Suprapubic skin (tissue), 4 donors: ENCODE measurements around the gene ANO4. TPM values are rescaled to one million over a fixed set of nuclear protein-coding genes. Genes with fewer than 3 reads are reported as not detected.

Source experiments
- DNase-seq, 2 donors: peaks; one replicate each; pipeline ENCODE4 v3.0.0-alpha.2; 2019; ENCODE audit warnings: low spot score in 2 of 2
- H3K27ac ChIP-seq: fragments of 200-600 bp; sonication (generic); one replicate; pipeline ENCODE4 v1.5.1; 2019
- H3K27me3 ChIP-seq: fragments of 200-600 bp; sonication (generic); one replicate; pipeline ENCODE4 v1.5.1; 2019
- H3K36me3 ChIP-seq: fragments of 200-600 bp; sonication (generic); one replicate; pipeline ENCODE4 v1.5.1; 2019
- H3K4me1 ChIP-seq: fragments of 200-600 bp; sonication (generic); one replicate; pipeline ENCODE4 v1.5.1; 2019
- H3K4me3 ChIP-seq: fragments of 200-600 bp; sonication (generic); one replicate; pipeline ENCODE4 v1.5.1; 2019; ENCODE audit warnings: mild to moderate bottlenecking
- H3K9me3 ChIP-seq: fragments of 200-600 bp; sonication (generic); one replicate; pipeline ENCODE4 v1.5.1; 2019
- EP300 ChIP-seq: sonication (generic); formaldehyde crosslinking; IDR thresholded peaks from one replicate; pipeline ENCODE4 v1.6.1; 2017; ENCODE audit warnings: antibody characterized with exemption
- POLR2A ChIP-seq, 2 donors: fragments of 450-650 bp; IDR thresholded peaks; one replicate each; pipeline ENCODE4 v1.6.1; 2017; ENCODE audit warnings: antibody characterized with exemption in 2 of 2, mild to moderate bottlenecking in 2 of 2, moderate library complexity in 2 of 2
- POLR2AphosphoS5 ChIP-seq, 3 donors: sonication (generic); formaldehyde crosslinking; IDR thresholded peaks; one replicate each; pipeline ENCODE4 v1.6.1; 2017; ENCODE audit warnings: antibody characterized with exemption in 3 of 3
- whole genome bisulfite sequencing: methylation state at CpG from one replicate; pipeline ENCODE4 v1.1.5; 2018; 5-methylcytosine and 5-hydroxymethylcytosine counted together
- total RNA-seq, 4 donors: library from RNA; depleted of rRNA; stranded (reverse); fragments of >200 nt; gene quantifications; one replicate each; pipeline ENCODE4 v1.1.0, GENCODE V29; 2016
- TF ChIP-seq, protein P1 (sequence below), 2 donors: fragments of 200-600 bp in 1 of 2; fragments of 450-650 bp in 1 of 2; sonication (generic) in 1 of 2; IDR thresholded peaks; one replicate each; pipeline ENCODE4 v1.5.1; 2016 to 2019; ENCODE audit warnings: antibody characterized with exemption in 2 of 2, mild to moderate bottlenecking in 1 of 2, moderate library complexity in 1 of 2

The ANO4 gene
- total RNA-seq, 4 donors from 2014 or later = 0.30 to 1.2 TPM; not detected in 2

DNA sequence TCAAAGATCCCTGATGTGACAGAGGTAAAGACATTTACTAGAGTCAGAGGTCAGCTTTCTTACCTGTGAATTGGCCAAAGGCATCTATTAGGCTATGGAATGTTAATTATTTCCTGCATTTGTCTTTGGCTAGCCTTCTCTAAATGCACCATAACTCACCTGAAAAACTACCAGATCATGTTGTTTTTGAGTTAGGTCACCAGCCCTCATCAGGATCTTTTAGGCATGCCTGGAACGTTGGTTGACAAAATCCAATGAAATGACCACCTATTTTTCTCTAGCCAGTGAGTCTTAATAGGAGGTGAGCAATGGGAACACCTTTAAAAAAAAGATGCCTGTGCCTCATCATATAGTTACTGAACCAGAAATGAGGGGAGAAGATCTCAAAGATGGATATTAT is 46.2 kb downstream of the ANO4 start:
- Histone ChIP-seq H3K4me1 (no peaks in the 10 kb centered on the region), H3K4me3 (no peak overlapping the region), H3K27ac (no peak overlapping the region), H3K27me3 (no peaks in the 10 kb centered on the region), H3K9me3 (no peaks in the 10 kb centered on the region), H3K36me3 (no peaks in the 10 kb centered on the region)
- TF ChIP-seq, protein P1, sequence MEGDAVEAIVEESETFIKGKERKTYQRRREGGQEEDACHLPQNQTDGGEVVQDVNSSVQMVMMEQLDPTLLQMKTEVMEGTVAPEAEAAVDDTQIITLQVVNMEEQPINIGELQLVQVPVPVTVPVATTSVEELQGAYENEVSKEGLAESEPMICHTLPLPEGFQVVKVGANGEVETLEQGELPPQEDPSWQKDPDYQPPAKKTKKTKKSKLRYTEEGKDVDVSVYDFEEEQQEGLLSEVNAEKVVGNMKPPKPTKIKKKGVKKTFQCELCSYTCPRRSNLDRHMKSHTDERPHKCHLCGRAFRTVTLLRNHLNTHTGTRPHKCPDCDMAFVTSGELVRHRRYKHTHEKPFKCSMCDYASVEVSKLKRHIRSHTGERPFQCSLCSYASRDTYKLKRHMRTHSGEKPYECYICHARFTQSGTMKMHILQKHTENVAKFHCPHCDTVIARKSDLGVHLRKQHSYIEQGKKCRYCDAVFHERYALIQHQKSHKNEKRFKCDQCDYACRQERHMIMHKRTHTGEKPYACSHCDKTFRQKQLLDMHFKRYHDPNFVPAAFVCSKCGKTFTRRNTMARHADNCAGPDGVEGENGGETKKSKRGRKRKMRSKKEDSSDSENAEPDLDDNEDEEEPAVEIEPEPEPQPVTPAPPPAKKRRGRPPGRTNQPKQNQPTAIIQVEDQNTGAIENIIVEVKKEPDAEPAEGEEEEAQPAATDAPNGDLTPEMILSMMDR (IDR thresholded peaks at IDR 0.05) = no peak
- TF ChIP-seq POLR2AphosphoS5 (IDR thresholded peaks at IDR 0.05) = no peak
- TF ChIP-seq POLR2A (IDR thresholded peaks at IDR 0.05) = no peak
- no peak for TF ChIP-seq EP300
- 54% methylated on average over 1 of the region's 1 CpG for WGBS
- no peak for DNase-seq

DNA sequence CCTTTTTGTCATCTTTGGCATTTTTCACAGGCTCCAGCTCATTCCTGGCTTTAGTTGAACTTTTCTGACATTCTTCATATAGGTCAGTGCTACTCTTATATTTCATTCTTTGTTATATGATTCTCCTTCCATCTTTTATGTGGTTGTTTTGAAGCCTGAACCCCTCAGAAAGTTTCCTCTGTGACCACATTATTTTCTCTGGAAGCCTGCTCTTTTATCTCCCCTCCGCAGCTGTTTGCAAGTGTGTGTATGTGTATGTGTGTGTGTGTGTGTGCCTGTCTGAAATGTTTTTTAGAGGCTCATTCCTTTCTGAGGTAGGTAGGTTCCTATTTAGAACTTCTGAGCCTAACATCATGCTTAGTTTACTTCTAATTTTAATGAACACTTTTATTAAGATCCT is 47.6 kb downstream of the ANO4 start:
- WGBS = 53% methylated on average over 1 of the region's 1 CpG
- H3K9me3 ChIP-seq = no peaks in the 10 kb centered on the region
- no peaks in the 10 kb centered on the region for H3K36me3 ChIP-seq
- no peak overlapping the region for H3K4me3 ChIP-seq
- no peak for DNase-seq
- H3K27ac ChIP-seq = no peak overlapping the region
- H3K27me3 ChIP-seq = no peaks in the 10 kb centered on the region
- TF ChIP-seq, protein P1 (IDR thresholded peaks at IDR 0.05) = no peak
- TF ChIP-seq POLR2A (IDR thresholded peaks at IDR 0.05) (no peak), EP300 (no peak), POLR2AphosphoS5 (IDR thresholded peaks at IDR 0.05) (no peak)
- no peaks in the 10 kb centered on the region for H3K4me1 ChIP-seq

- Histone ChIP-seq H3K36me3 (no peaks in the 10 kb centered on the region), H3K4me1 (no peaks in the 10 kb centered on the region), H3K4me3 (no peak overlapping the region), H3K27ac (no peak overlapping the region), H3K27me3 (no peaks in the 10 kb centered on the region), H3K9me3 (no peaks in the 10 kb centered on the region)
- TF ChIP-seq POLR2AphosphoS5 (IDR thresholded peaks at IDR 0.05) = no peak
- no peak for TF ChIP-seq EP300
- TF ChIP-seq, protein P1 (IDR thresholded peaks at IDR 0.05) = no peak
- TF ChIP-seq POLR2A (IDR thresholded peaks at IDR 0.05) = no peak
- 73% methylated on average over 2 of the region's 2 CpGs for WGBS
- DNase-seq = no peak
These were observed 48.5 kb downstream of the ANO4 start for GRCh38 chr12:100843061-100843460.

DNA sequence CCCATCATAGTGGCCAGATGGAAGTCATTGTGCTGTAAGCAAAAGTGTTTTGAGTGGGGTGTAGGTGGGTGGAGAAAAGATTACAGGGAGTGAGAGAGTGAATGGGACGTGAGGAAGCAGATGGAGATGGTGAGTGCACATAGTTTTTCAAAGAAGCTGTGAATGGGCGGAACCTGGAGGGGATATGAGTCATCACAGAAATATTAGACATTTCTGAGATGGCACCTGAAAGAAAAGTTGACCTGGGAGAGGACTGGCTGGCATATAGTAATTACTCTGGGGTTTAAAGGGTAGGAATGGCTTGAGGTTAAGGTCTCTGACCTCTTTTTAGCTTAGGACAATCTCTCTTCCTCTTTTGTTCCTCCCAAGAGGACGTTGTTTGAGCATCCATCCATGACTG is 50.5 kb downstream of the ANO4 start:
- no peaks in the 10 kb centered on the region for H3K36me3 ChIP-seq
- WGBS = 44% methylated on average over 3 of the region's 3 CpGs
- no peak overlapping the region for H3K27ac ChIP-seq
- H3K4me3 ChIP-seq = no peak overlapping the region
- H3K4me1 ChIP-seq = no peaks in the 10 kb centered on the region
- TF ChIP-seq POLR2A (IDR thresholded peaks at IDR 0.05) (no peak), POLR2AphosphoS5 (IDR thresholded peaks at IDR 0.05) (no peak), EP300 (no peak)
- TF ChIP-seq, protein P1 (IDR thresholded peaks at IDR 0.05) = no peak
- DNase-seq = no peak
- no peaks in the 10 kb centered on the region for H3K9me3 ChIP-seq
- H3K27me3 ChIP-seq = no peaks in the 10 kb centered on the region

GRCh38 chr12:100851637-100852036 is 57.1 kb downstream of the ANO4 start:
- no peak for DNase-seq
- Histone ChIP-seq H3K4me1 (no peaks in the 10 kb centered on the region), H3K27me3 (no peaks in the 10 kb centered on the region), H3K9me3 (no peaks in the 10 kb centered on the region), H3K36me3 (no peaks in the 10 kb centered on the region), H3K27ac (no peak overlapping the region), H3K4me3 (no peak overlapping the region)
- 31% methylated on average over 3 of the region's 3 CpGs for WGBS
- TF ChIP-seq, protein P1 (IDR thresholded peaks at IDR 0.05) = no peak
- TF ChIP-seq POLR2A (IDR thresholded peaks at IDR 0.05) = no peak
- no peak for TF ChIP-seq EP300
